NCI-H1417 (cell line): ENCODE results near the gene SEPTIN8.

ENCODE experiments used
- DNase-seq, 3 experiments: peaks; one replicate each; lab custom pipeline; 2025; lab: John Stamatoyannopoulos, UW

SEPTIN8 gene, protein sequence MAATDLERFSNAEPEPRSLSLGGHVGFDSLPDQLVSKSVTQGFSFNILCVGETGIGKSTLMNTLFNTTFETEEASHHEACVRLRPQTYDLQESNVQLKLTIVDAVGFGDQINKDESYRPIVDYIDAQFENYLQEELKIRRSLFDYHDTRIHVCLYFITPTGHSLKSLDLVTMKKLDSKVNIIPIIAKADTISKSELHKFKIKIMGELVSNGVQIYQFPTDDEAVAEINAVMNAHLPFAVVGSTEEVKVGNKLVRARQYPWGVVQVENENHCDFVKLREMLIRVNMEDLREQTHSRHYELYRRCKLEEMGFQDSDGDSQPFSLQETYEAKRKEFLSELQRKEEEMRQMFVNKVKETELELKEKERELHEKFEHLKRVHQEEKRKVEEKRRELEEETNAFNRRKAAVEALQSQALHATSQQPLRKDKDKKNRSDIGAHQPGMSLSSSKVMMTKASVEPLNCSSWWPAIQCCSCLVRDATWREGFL

DNA sequence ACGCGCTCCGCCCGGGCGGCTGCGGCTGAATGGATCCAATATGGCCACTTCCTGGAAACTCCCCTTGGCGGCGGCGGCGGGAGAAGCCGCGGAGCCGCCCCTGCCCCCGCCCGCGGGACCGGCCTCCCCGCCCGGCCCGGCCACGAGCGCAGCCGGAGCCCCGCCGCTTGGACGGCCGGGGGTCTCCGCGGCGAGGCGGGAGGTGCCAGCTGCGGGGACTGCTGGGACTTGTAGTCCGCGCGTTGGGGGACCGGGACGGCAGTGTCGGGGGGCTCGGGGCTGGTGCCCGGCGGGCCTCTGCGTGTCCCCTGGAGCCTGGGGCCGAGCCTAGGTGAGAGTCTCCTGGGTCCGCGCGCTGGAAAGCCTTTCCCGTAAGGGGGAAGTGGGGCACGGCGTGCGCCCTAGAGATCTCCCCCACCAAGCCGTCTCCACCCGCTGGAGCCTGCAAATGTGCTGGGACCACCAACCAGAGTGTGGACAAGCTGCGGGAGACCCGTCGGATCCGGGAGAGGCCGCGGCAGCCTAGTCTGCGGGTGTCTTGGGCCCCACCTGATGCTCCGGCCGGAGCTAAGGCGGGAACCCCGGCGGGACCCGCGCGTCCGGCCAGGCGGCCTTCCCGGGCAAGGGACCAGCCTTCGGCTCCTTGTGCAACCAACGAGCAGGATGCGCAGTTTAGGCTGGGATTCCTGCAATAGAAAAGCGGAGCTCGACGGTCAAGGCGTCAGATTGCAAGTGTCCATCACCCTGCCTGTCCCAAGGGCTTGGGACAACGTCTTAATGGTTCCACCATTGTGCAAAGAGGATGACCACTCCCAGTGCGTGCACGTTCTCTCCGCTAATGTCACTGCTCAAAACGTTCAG, at the start of gene SEPTIN8:
Gene SEPTIN8 (minus strand): TSS at position 31 of the 861 bp plus-strand sequence. CDS start 102 bp downstream, outside the sequence.
- DNase-seq: peak; percentile 21 to 66 (median 61)

DNA sequence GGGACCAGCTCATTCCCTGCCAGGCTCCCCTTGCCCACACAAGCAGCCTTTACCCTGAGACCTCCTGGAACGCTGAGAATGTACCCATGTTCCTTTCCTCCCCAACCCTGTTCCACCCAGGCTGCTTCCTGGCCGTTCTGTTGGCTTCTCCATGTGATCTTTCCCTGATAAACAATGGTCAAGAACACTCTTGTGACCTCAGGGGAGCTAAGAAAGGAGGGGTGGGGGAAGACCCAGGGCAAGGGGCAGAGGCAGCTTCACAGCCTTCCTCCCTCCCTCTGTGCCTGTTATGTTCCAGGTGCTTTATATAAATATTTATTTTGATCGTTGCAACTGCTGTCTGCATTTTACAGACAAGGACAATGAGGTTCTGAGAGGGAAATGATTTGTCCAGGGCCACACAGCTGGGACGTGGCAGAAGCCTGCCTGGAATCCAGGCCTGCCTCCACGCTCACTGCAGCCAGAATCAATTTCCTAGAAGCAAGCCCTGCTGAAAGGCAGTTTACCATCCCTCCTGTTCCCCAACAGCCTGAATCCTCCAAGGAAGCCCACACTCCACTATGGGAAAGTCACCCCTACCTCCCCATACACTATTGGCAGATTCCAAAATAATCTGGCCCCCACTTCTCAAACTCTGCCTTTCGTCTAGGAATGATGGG, 49.5 kb upstream of the SEPTIN8 start:
- DNase-seq: no peak

DNA sequence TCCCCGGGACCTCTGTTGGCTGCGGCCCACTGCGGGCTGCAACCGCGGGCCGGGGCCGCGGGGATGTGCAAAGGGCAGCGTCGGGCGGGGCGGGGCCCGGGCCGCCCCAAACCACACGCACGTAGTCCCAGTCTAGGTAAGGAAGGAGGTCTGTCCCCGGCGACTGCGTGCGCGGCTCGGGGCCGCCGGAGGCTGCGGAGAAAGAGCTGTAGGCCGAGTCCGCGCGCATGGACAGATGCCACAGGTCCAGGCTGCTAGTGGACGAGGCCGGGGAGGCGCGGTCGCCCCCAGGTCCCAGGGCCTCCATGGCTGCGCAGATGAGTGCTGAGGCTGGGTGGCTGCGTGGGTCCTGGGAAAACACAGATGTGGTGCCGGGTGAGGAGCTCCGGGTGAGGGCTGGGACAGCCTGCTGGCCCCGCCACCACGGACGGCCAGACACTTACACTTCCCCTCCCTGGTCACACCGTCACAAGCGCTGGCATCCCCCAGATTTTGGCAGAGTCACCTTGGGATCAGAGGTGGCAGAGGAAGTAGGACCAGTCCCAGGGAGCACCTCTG, 48.9 kb upstream of the SEPTIN8 start:
- no peak for DNase-seq

DNA sequence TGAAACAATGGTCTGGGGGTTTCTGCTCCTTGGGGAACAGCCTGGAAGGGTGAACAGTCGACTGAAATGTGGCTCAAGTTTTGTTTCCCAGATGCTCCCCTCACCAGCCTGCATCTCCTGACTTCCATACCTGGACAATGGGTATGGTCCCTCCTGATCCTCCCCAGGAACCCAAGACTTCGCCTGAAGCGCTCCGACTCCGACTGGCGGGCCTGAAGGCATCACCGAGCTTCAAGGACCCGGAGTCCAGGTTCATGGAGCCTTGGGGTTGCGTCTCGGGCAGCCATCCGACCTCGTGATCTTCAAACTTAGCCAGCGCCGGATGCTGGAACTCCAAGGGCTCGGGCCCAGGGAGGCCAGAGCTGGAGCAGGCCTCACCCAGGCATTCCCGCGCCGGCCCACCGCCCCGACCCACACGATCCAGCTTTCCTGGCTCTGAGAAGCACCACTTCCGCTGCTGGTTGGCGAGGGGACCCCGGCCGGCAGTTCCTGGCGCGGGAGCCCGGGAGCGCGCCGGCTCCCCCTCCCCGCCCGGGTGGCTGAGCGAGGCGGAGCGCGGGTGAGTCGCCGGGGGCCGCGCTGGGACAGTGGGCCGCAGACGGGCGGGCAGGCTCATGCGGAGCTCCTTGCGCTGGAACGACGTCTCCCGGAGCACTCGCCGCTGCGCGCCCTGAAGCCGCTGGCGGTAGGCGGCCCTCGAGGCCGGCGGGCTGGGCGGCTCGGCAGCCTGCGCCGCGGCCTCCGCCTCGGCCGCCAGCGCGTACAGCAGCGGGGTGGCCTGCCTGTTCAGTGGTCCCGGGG, 48.2 kb upstream of the SEPTIN8 start:
- no peak for DNase-seq

DNA sequence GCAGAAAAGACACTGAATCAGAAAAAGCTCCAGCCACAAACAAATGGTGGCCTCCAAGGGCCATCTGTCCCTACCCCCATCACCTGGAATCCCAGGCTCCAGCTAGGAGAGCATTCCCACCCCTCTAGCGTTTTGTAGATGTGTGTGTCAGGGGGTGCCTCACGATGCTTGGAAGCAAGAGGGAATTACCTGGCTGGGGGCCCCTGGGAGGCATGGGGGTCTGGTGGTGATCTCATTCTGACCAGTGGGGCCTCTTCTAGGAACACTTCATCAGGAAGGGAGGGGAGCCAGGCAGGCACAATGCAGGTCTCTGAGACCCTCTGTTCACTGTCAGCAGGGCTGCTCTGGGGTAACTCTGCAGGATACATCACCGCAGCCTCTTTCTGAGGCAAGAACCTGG, 47.4 kb upstream of the SEPTIN8 start:
- no peak for DNase-seq

DNA sequence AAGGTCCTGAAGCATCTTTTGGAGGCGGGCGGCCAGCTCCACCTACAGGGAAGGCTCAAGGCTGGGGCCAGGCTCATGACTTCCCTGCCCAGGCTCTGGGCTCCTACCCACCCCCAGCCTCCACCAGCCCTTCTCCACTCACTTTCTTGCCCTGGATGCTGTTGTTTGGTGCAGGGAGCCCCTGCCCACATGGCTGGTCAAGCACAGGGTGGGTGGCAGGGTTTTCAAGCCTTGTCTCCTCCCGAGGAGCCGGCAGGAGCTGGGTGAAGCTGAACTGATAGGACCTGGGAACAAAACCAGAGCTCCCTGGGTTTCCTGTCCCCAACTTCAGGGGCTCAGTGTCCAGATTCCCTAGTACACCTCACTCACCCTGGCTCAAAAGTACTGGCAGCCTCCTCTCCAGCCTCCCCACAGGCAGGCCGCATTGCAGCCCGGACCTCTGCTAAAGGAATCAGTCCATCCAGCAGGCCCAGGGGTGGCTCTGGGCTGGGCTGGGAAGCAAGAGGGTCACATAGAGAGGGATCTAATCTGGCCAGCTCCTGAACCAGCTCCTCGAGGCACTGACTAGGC, 46.5 kb upstream of the SEPTIN8 start:
- DNase-seq: no peak

DNA sequence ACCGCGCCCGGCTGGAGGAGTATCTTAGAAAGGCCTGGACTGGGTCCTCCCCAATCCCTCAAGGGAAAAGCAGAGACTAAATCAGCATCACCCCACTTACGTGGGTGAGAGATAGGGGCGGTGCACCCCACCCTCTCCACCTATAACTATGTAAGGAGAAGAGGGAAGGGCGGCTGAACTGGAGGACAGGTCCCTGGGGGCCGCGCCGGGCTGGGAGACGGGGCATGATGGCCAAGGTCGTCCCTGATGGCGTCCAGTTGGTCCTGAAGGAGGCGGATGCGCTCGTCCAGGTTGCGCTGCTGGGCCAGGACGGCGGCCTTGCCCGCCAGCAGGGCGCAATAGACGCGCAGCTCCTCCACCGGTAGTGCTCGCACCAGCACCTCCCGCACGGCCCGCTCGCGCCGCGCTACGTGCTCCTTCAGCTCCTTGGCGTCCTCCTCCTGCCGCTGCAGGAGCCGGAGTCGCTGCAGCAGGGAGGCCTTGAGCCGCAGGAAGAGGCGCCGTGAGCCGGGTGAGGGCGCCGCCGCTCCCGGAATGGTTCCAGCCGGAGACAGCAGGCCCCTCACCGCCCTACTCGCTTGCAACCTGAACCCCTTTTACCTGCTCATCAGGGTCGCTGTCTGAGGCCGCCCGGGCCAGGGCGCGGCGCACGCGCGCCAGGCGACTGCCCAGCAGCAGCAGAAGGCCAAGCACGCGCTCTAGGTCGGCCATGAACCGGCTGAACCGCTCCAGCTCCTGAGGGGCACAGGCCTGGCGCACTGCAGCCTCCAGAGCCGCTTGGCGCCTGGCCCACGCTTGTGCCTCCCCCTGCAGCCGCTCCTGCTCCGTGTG, 45.8 kb upstream of the SEPTIN8 start:
- no peak for DNase-seq

DNA sequence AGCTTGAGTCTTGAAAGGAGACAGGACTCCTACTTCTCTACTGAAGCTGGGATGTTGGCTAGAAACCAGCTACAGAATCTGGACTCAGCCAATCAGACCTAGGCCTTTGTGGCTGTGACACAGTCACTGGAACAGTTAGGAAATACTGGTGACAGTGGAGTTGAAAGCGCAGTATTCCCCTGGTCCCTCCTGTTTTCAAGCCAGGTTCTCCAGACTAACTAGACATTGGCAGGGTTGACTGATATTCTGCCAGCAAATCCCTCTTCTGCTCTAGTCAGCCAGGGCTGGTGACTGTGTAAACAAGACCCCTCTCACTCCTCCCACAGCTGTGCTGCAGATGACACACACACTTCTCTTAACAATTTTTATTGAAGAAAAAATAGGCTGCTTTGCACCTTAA, 44.8 kb upstream of the SEPTIN8 start:
- no peak for DNase-seq

DNA sequence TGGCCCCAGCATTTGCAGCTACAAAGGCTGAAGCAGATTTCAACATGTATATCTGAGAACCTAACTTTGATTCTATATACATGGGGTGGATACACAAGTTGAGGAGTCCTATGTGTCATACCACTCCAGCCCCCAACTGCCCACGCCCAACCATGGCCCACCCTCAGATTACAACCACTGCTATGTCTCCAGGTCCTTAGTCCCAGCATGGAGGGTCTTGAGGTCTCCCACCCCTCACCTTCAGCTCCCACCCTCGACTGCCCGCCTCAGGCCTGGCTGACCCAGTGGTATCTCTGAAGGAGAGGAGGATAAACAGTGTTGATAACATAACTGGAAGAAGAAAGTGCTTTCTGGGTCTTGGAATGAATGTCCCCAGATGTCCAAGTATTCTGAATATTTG, 44.3 kb upstream of the SEPTIN8 start:
- no peak for DNase-seq

DNA sequence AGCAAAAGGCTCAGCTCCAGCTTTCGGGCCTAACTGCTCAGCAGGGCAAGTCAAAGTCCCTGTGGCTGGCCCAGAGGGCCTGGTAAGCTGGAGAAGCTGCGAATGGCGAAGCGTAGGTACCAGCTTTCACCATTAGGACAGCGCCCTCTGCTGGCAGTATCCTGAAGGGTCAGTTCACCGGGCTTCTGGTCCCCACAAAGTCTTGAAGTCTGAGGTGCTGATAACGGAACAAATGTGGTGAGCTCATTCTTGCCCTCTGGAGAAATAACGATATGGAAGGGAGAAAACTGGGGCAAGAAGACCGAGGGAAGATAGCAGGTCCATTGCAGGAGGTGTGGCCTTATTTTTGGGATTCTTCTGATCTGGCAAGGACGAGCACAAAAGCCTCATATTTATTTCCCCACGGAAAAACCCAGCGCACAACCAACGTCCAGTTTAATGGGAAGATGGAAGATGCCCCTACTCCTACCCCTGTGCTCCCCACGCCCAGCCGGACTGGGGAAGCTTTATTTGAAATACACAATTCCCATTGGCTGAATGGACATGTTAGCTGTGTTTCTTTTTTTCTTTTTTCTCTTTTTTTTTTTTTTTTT, 43.2 kb upstream of the SEPTIN8 start:
- DNase-seq: peak; percentile 42 to 90 (median 81)

DNA sequence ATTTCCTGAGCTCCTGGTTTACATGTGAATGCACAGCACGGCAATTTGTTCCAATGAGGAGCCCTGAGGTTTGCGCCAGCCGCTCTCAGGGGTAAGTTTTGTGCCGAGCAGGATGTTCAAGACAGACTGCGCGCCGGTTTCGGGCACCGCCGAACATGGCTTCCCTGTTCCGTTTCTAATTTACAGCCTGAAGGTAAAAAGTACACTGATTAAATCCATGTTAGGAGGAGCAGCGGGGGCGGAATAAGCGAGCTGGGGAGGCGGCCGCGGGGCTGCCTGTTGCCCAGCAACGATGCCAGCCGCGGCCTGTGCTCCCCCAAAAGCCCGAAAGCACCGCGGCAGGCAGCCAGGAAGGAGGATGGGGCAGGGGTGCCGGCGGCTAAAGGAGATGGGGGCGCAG, 42.4 kb upstream of the SEPTIN8 start:
- DNase-seq: no peak

DNA sequence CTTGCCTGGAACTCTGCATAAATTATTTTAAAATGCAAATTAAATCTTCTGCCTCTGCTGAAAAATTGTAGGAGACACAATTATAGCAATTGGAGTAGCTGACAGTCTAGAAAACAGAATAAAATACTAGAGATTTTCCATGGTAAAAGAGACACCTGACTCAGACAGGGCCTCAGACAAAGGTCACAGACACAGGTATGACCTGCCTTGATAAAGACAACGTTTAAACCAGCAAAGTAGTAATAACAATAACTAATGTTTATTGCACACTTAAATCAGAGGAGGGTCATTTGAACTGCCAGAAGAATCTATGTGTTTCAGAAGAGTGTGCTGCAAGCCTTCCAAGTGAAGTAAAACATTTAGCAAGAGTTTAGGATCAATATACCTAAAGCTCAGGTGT, 40.0 kb upstream of the SEPTIN8 start:
- no peak for DNase-seq

DNA sequence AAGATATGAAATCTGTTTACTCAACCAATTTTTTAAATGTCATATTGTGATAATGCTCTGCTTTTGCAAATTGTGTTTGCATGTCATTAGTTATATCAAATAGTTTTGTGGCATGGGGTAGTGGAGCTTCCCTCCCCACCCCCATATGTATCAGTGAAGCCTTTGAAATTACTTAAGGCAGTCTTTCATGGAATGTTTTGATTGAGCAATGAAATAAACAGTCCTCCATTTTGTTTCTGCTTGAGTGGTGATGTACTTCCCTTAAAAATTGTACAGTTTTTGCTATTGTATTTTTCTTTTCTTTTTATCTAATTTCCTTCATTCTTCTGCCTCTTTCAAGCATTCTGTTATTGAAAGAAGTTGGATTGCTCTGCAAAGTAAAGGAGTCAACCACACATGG, 39.5 kb upstream of the SEPTIN8 start:
- no peak for DNase-seq

DNA sequence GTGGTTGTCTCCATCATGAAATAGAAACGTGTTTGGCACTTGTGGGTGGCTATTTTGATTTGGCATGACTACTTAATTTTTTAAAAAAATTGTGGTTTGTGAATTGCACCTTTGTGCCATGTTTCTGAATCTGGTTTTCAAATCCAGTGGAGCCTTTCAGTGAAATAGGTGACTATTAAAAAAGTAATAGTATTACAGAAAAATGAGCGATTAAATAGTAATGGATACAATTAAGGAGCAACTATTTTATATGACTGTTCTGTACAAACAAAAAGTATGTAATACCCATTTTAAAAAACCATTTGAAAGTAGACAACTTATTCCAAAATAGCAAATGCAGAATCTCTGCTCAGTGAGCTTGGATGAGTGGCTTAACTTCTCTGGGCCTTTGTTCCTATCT, 39.0 kb upstream of the SEPTIN8 start:
- DNase-seq: no peak

DNA sequence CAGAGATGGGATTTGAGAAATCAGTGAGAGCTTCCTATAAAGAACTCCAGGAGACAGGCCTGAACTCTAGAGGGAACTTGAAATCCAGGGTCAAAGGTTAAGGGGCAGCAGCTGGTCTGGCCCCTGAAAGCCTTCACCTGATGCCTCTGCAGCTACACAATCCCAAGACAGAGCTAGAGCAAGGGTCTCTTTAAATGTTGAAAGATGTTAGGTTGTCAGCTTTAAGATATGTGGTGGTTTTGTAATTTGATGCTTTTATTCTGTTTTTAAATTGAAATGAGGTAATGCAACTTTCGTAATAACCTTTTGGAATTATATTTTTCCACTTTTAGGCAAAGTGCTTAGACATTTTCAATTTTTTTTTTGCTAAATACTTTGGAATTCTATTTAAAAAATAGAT, 38.4 kb upstream of the SEPTIN8 start:
- DNase-seq: no peak

DNA sequence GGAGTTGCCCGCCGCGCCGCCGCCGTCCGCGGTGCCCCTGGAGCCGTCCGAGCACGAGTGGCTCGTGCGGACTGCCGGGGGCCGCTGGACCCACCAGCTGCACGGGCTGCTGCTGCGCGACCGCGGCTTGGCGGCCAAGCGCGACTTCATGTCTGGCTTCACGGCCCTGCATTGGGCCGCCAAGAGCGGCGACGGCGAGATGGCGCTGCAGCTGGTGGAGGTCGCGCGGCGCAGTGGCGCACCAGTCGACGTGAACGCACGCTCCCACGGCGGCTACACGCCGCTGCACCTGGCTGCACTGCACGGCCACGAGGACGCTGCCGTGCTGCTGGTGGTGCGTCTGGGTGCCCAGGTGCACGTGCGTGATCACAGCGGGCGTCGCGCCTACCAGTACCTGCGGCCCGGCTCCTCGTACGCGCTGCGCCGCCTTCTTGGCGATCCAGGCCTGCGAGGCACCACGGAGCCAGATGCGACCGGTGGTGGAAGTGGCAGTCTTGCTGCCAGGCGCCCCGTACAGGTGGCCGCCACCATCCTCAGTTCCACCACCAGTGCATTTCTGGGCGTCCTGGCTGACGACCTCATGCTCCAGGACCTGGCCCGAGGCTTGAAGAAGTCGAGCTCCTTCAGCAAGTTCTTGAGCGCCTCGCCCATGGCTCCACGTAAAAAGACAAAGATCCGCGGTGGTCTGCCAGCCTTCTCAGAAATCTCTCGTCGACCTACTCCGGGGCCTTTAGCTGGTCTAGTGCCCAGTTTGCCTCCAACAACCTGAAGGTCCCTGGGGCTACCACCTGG, 37.7 kb upstream of the SEPTIN8 start:
- no peak for DNase-seq

DNA sequence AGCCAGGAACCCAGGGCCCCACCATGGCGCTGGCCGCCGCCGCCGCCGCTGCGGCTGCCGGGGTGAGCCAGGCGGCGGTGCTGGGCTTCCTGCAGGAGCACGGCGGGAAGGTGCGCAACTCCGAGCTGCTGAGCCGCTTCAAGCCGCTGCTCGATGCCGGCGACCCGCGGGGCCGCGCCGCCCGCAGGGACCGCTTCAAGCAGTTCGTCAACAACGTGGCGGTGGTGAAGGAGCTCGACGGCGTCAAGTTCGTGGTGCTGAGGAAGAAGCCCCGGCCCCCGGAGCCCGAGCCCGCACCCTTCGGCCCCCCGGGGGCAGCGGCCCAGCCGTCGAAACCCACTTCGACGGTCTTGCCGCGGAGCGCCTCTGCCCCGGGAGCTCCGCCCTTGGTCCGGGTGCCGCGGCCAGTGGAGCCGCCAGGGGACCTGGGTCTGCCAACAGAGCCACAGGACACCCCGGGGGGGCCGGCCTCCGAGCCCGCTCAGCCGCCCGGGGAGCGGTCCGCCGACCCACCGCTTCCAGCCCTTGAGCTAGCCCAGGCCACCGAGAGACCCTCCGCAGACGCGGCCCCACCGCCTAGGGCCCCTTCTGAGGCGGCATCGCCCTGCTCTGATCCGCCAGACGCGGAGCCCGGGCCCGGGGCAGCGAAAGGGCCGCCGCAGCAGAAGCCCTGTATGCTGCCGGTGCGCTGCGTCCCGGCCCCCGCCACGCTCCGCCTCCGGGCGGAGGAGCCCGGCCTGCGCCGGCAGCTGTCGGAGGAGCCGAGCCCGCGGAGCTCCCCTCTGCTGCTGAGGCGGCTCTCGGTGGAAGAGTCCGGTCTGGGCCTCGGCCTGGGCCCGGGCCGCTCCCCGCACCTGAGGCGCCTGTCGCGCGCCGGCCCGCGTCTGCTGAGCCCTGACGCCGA, 36.8 kb upstream of the SEPTIN8 start:
- DNase-seq: peak; percentile 32 to 59 (median 45)
